T-helper 1 cell treated with Interleukin-12 subunit alpha and Interleukin-12 subunit beta and Interleukin-4 antibody, amounts not matched to agents 30 μg/mL and 1 μg/mL, for 36 hours (primary cell): ENCODE data around the gene CACNG7.
"Not testable (repeated sequence)": the region's sequence is repeated elsewhere in the genome, so short reads cannot be mapped to it uniquely, and the experiment has no call there.

Experiments
- H3K27ac Mint-ChIP-seq: one replicate; pipeline ENCODE4 v1.8.0; 2021; ENCODE audit warnings: mild to moderate bottlenecking, mixed read lengths
- H3K27me3 Mint-ChIP-seq: one replicate; pipeline ENCODE4 v1.8.0; 2021; ENCODE audit warnings: low read depth, mixed read lengths
- H3K36me3 Mint-ChIP-seq: one replicate; pipeline ENCODE4 v1.8.0; 2021; ENCODE audit warnings: low read depth, mixed read lengths
- H3K4me1 Mint-ChIP-seq: one replicate; pipeline ENCODE4 v1.8.0; 2021; ENCODE audit warnings: low read depth, mixed read lengths
- H3K4me3 Mint-ChIP-seq: one replicate; pipeline ENCODE4 v1.8.0; 2021; ENCODE audit warnings: mild to moderate bottlenecking, moderate library complexity, mixed read lengths
- H3K9me3 Mint-ChIP-seq: one replicate; pipeline ENCODE4 v1.8.0; 2021; ENCODE audit warnings: mixed read lengths

The CACNG7 gene

GRCh38 chr19:53945998-53946397 lies 36.9 kb downstream of the CACNG7 start:
- Mint-ChIP-seq H3K4me1 (no peaks in the 10 kb centered on the region), H3K9me3 (no peaks in the 10 kb centered on the region), H3K36me3 (no peaks in the 10 kb centered on the region), H3K27me3 (peaks cover 37% of the 10 kb centered on the region), H3K4me3 (no peak overlapping the region), H3K27ac (no peak overlapping the region)

GRCh38 chr19:53947624-53948023 lies 38.5 kb downstream of the CACNG7 start:
- no peak overlapping the region for H3K4me3 Mint-ChIP-seq
- no peaks in the 10 kb centered on the region for H3K4me1 Mint-ChIP-seq
- no peaks in the 10 kb centered on the region for H3K36me3 Mint-ChIP-seq
- H3K27ac Mint-ChIP-seq, result no peak overlapping the region
- peaks cover 24% of the 10 kb centered on the region for H3K27me3 Mint-ChIP-seq
- no peaks in the 10 kb centered on the region for H3K9me3 Mint-ChIP-seq

- not testable (repeated sequence) for H3K4me3 Mint-ChIP-seq, H3K4me1 Mint-ChIP-seq, H3K36me3 Mint-ChIP-seq, H3K27ac Mint-ChIP-seq, H3K9me3 Mint-ChIP-seq
- H3K27me3 Mint-ChIP-seq, result peaks cover 18% of the 10 kb centered on the region
These were observed 39.5 kb downstream of the CACNG7 start for GRCh38 chr19:53948611-53949010.

GRCh38 chr19:53951436-53951835 lies 42.4 kb downstream of the CACNG7 start:
- Mint-ChIP-seq H3K4me3 (no peak overlapping the region), H3K4me1 (no peaks in the 10 kb centered on the region), H3K27ac (no peak overlapping the region), H3K9me3 (no peaks in the 10 kb centered on the region), H3K27me3 (peaks cover 7% of the 10 kb centered on the region), H3K36me3 (no peaks in the 10 kb centered on the region)

GRCh38 chr19:53951947-53952346 lies 42.9 kb downstream of the CACNG7 start:
- H3K4me3 Mint-ChIP-seq, result no peak overlapping the region
- H3K27ac Mint-ChIP-seq, result no peak overlapping the region
- peaks cover 8% of the 10 kb centered on the region for H3K27me3 Mint-ChIP-seq
- no peaks in the 10 kb centered on the region for H3K9me3 Mint-ChIP-seq
- no peaks in the 10 kb centered on the region for H3K36me3 Mint-ChIP-seq
- H3K4me1 Mint-ChIP-seq, result no peaks in the 10 kb centered on the region

- H3K4me1 Mint-ChIP-seq, result no peaks in the 10 kb centered on the region
- no peak overlapping the region for H3K4me3 Mint-ChIP-seq
These were observed 44.3 kb downstream of the CACNG7 start for GRCh38 chr19:53953383-53953782.

GRCh38 chr19:53957448-53958167 lies 48.5 kb downstream of the CACNG7 start:
- Mint-ChIP-seq H3K27me3 (peaks cover 56% of the 10 kb centered on the region), H3K27ac (no peak overlapping the region), H3K4me1 (peaks cover 2% of the 10 kb centered on the region), H3K36me3 (peaks cover 3% of the 10 kb centered on the region), H3K4me3 (no peak overlapping the region), H3K9me3 (no peaks in the 10 kb centered on the region)

More at GRCh38 chr19:53953383-53953782, 44.3 kb downstream of the CACNG7 start:
- Mint-ChIP-seq H3K27me3 (peaks cover 21% of the 10 kb centered on the region), H3K9me3 (no peaks in the 10 kb centered on the region), H3K36me3 (peaks cover 1% of the 10 kb centered on the region), H3K27ac (no peak overlapping the region)

- H3K36me3 Mint-ChIP-seq, result peaks cover 3% of the 10 kb centered on the region
- no peaks in the 10 kb centered on the region for H3K9me3 Mint-ChIP-seq
- H3K4me1 Mint-ChIP-seq, result peaks cover 2% of the 10 kb centered on the region
- H3K4me3 Mint-ChIP-seq, result no peak overlapping the region
- H3K27me3 Mint-ChIP-seq, result peaks cover 56% of the 10 kb centered on the region
- no peak overlapping the region for H3K27ac Mint-ChIP-seq
These were observed 49.1 kb downstream of the CACNG7 start for GRCh38 chr19:53958168-53958571.

GRCh38 chr19:53958823-53959757 lies 50.0 kb downstream of the CACNG7 start:
- Mint-ChIP-seq H3K36me3 (peaks cover 3% of the 10 kb centered on the region), H3K4me1 (peaks cover 2% of the 10 kb centered on the region), H3K27me3 (peaks cover 64% of the 10 kb centered on the region), H3K9me3 (no peaks in the 10 kb centered on the region), H3K27ac (no peak overlapping the region), H3K4me3 (no peak overlapping the region)

- H3K4me1 Mint-ChIP-seq, result peaks cover 2% of the 10 kb centered on the region
- H3K4me3 Mint-ChIP-seq, result no peak overlapping the region
- H3K9me3 Mint-ChIP-seq, result no peaks in the 10 kb centered on the region
- H3K27me3 Mint-ChIP-seq, result peaks cover 72% of the 10 kb centered on the region
- H3K36me3 Mint-ChIP-seq, result peaks cover 3% of the 10 kb centered on the region
- H3K27ac Mint-ChIP-seq, result no peak overlapping the region
These were observed 51.1 kb downstream of the CACNG7 start for GRCh38 chr19:53960187-53960586.

- peaks cover 71% of the 10 kb centered on the region for H3K27me3 Mint-ChIP-seq
- H3K4me3 Mint-ChIP-seq, result no peak overlapping the region
- peaks cover 2% of the 10 kb centered on the region for H3K4me1 Mint-ChIP-seq
- no peak overlapping the region for H3K27ac Mint-ChIP-seq
- H3K9me3 Mint-ChIP-seq, result no peaks in the 10 kb centered on the region
- peaks cover 3% of the 10 kb centered on the region for H3K36me3 Mint-ChIP-seq
These were observed 51.8 kb downstream of the CACNG7 start for GRCh38 chr19:53960886-53961285.

- peaks cover 2% of the 10 kb centered on the region for H3K4me1 Mint-ChIP-seq
- H3K4me3 Mint-ChIP-seq, result no peak overlapping the region
- H3K36me3 Mint-ChIP-seq, result peaks cover 3% of the 10 kb centered on the region
- H3K9me3 Mint-ChIP-seq, result no peaks in the 10 kb centered on the region
- no peak overlapping the region for H3K27ac Mint-ChIP-seq
- peaks cover 71% of the 10 kb centered on the region for H3K27me3 Mint-ChIP-seq
These were observed 52.7 kb downstream of the CACNG7 start for GRCh38 chr19:53961523-53962356.

GRCh38 chr19:53962887-53963431 lies 53.9 kb downstream of the CACNG7 start, which contains the start of gene CACNG8:
CACNG8 (plus strand) TSS chr19:53962937.
- Mint-ChIP-seq H3K9me3 (no peaks in the 10 kb centered on the region), H3K4me3 (no peak within 1 kb of the TSS), H3K36me3 (peaks cover 2% of the 10 kb centered on the region), H3K27ac (no peak within 1 kb of the TSS), H3K27me3 (peaks cover 60% of the 10 kb centered on the region), H3K4me1 (peaks cover 2% of the 10 kb centered on the region)

GRCh38 chr19:53965091-53965490 lies 56.0 kb downstream of the CACNG7 start:
- no peak overlapping the region for H3K4me3 Mint-ChIP-seq
- H3K36me3 Mint-ChIP-seq, result no peaks in the 10 kb centered on the region
- H3K9me3 Mint-ChIP-seq, result no peaks in the 10 kb centered on the region
- no peaks in the 10 kb centered on the region for H3K4me1 Mint-ChIP-seq
- H3K27me3 Mint-ChIP-seq, result peaks cover 41% of the 10 kb centered on the region
- H3K27ac Mint-ChIP-seq, result no peak overlapping the region
